ENCODE data around the gene DCTN1.
A peak's percentile ranks its signal among the peaks of the same experiment; 100 is the strongest.
"Not testable (repeated sequence)": the region's sequence is repeated elsewhere in the genome, so short reads cannot be mapped to it uniquely, and the experiment has no call there.

The DCTN1 gene

GRCh38 chr2:74379851-74380789 lies at the start of gene DCTN1:
TSS of gene DCTN1 (minus strand) at chr2:74380311. CDS start at chr2:74380037, 274 bp downstream.
- FAIRE-seq (peak; percentile 61), DNase-seq (ENCODE audit: low spot score) (peak; percentile 66)

GRCh38 chr2:74428675-74429074 lies 48.6 kb upstream of the DCTN1 start:
- DNase-seq (ENCODE audit: low spot score) (no peak), FAIRE-seq (peak; percentile 32)

- FAIRE-seq (no peak), DNase-seq (ENCODE audit: low spot score) (no peak)
These were observed 47.4 kb upstream of the DCTN1 start for GRCh38 chr2:74427551-74427950.

GRCh38 chr2:74426181-74426758 lies 46.2 kb upstream of the DCTN1 start:
- DNase-seq (ENCODE audit: low spot score) (no peak), FAIRE-seq (no peak)

- DNase-seq (ENCODE audit: low spot score) (no peak), FAIRE-seq (no peak)
These were observed 45.4 kb upstream of the DCTN1 start for GRCh38 chr2:74425523-74425922.

- no peak for FAIRE-seq
- DNase-seq (ENCODE audit: low spot score): no peak
These were observed 44.9 kb upstream of the DCTN1 start for GRCh38 chr2:74424995-74425406.

GRCh38 chr2:74424139-74424992 lies 44.3 kb upstream of the DCTN1 start:
- DNase-seq (ENCODE audit: low spot score) (no peak), FAIRE-seq (no peak)

GRCh38 chr2:74423231-74424095 lies 43.4 kb upstream of the DCTN1 start:
- no peak for FAIRE-seq
- DNase-seq (ENCODE audit: low spot score): no peak

GRCh38 chr2:74421221-74421870 lies 41.2 kb upstream of the DCTN1 start, which contains the start of the genes C2orf81 and WDR54:
TSS of gene C2orf81 (minus strand) at chr2:74421619. CDS start at chr2:74421560, 59 bp downstream.
TSS of gene WDR54 (plus strand) at chr2:74421730. CDS start at chr2:74422154, 424 bp downstream.
- FAIRE-seq (peak; percentile 98), DNase-seq (ENCODE audit: low spot score) (peak; percentile 99)

GRCh38 chr2:74420443-74421103 lies 40.5 kb upstream of the DCTN1 start:
- not testable (repeated sequence) for FAIRE-seq; DNase-seq (ENCODE audit: low spot score)

GRCh38 chr2:74420006-74420405 lies 39.9 kb upstream of the DCTN1 start:
- FAIRE-seq (no peak), DNase-seq (ENCODE audit: low spot score) (no peak)

GRCh38 chr2:74419345-74419744 lies 39.2 kb upstream of the DCTN1 start:
- DNase-seq (ENCODE audit: low spot score): no peak
- no peak for FAIRE-seq

DNA sequence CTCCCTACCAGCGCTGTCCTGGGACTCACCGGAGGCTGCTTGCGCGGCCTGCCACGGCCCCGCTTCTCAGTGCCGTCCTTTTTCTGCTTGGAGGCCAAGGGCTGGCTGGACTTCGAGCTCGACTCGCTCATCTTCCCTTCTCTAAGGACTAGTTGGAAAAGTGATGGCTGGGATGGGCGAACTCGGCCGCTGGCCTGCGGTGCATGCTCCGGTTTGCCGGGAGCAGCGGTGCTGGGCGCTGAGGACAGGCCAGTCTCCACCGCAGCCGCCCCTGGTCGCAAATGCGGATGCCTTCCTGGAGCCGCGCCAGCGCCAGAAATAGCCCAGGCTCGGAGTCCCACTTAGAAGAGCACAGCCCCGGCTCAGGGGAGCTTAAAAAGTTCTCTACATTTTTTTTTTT lies 38.2 kb upstream of the DCTN1 start:
- DNase-seq (ENCODE audit: low spot score) (no peak), FAIRE-seq (no peak)

DNA sequence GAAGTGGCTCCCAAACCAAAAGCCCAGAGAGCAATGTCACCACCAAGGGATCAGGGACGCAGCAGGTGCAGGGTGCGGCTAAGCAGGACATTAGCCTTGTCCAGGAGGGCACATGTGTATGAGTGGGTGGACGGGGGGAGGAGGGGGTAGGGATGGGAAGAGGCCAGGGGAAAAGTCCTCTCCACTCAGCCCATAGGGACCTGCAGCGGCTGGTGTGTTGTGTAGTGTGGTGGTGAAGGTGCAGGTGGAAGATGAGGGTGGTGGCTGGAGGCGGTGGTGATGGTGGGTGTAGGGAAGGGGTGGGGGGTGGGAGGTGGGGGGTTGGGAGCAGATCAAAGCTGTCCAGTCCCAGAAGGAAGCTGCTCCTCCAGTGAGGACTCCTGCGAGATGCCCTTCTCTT lies 37.7 kb upstream of the DCTN1 start:
- FAIRE-seq (no peak), DNase-seq (ENCODE audit: low spot score) (no peak)

GRCh38 chr2:74417197-74417596 lies 37.1 kb upstream of the DCTN1 start:
- DNase-seq (ENCODE audit: low spot score) (no peak), FAIRE-seq (no peak)

DNA sequence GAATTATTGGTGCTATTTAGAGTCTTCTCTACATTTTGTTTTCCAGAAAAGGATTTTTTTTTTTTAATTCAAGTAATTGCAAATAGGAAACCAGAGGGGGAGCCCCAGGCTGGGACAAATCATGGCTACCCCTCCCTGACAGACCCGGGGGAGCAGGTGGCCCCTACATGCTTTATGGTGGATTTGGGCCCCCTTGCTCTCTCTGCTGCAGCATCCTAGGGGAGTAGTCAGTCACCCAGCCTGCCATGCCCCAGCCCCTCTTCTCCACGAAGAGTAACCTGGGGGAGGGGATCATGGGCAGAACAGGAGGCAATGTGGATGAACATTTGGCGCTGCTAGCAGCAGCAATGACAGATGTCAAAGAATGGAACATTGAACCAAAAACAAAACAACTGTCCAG lies 36.7 kb upstream of the DCTN1 start:
- FAIRE-seq: no peak
- no peak for DNase-seq (ENCODE audit: low spot score)

DNA sequence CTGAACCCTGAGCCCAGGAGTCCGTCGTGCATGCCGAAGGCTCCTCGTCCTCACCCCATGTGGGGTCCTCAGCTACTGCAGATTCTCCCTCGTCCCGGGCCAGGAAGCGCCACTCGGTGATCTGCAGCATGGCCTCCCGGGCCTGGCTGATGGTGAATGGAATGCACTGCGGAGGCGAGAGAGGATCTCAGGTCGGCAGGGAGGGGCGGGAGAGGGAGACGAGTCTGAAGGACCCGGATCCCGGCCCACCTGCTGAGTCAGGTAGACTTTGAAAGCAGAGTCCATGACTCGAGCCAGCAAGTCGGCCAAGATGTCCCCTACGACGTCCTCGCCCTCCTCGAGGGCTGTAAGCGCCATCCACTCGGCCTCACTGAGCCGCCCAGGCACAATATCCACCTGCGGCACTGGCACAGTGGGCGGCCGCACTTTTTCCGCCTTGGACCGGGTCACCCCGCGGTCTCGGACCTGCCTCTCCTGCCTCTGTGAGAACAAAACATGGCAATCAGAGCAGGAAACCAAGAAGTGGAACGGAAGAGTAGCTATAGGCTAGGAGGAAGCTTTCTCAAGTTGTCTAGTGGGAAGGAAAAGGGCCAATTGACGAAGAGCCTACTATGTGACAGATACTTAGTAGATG lies 35.8 kb upstream of the DCTN1 start:
- DNase-seq (ENCODE audit: low spot score) (no peak), FAIRE-seq (no peak)

GRCh38 chr2:74414881-74415761 lies 35.0 kb upstream of the DCTN1 start:
- DNase-seq (ENCODE audit: low spot score) (no peak), FAIRE-seq (no peak)

Data from urothelium cell line (cell line).